HG02943 (cell line): ENCODE measurements around the gene UBE2E3.

Source experiments
- ATAC-seq: cut with Tn5 transposase; IDR thresholded peaks from one replicate; pipeline ENCODE4 v1.9.1; 2021; ENCODE audit warnings: mild to moderate bottlenecking, low read depth, moderate library complexity; ENCODE audit not compliant: unreplicated experiment

The UBE2E3 gene

GRCh38 chr2:180980106-180980942, at the start of gene UBE2E3:
Gene UBE2E3, plus strand, starts transcription at chr2:180980605. Its CDS starts 1,438 bp downstream, at chr2:180982043.
- peak; percentile 70 for ATAC-seq

GRCh38 chr2:180931841-180932240, 48.6 kb upstream of the UBE2E3 start:
- no peak for ATAC-seq

GRCh38 chr2:180933332-180933731, 47.1 kb upstream of the UBE2E3 start:
- ATAC-seq: peak; percentile 60

GRCh38 chr2:180934911-180935310, 45.5 kb upstream of the UBE2E3 start:
- no peak for ATAC-seq

- ATAC-seq: peak; percentile 69
Observed at GRCh38 chr2:180937480-180937879, 42.9 kb upstream of the UBE2E3 start.

- peak; percentile 57 for ATAC-seq
Observed at GRCh38 chr2:180938451-180938850, 42.0 kb upstream of the UBE2E3 start.

DNA sequence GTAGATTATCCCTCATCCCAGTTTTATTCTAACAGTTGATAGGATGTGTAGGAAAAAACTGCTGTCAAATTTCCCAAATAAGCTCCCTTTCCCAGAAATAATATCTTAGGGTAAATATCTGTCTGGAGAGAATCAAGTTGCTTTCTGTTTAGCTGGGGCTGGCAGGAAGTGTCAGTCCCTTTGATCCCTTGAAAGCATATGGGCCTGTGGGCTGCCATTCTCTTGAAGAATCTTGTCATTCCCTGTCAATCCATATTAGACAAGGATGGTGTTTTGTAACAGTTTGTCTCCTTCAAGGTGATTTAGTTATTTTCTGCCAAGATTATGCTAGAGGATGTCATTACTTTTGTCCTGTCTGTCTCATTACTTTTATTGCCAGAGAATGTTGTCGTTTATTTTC, 37.1 kb upstream of the UBE2E3 start:
- ATAC-seq: no peak

GRCh38 chr2:180944372-180944771, 36.0 kb upstream of the UBE2E3 start:
- no peak for ATAC-seq

- no peak for ATAC-seq
Observed at GRCh38 chr2:180947208-180947689, 33.2 kb upstream of the UBE2E3 start.

DNA sequence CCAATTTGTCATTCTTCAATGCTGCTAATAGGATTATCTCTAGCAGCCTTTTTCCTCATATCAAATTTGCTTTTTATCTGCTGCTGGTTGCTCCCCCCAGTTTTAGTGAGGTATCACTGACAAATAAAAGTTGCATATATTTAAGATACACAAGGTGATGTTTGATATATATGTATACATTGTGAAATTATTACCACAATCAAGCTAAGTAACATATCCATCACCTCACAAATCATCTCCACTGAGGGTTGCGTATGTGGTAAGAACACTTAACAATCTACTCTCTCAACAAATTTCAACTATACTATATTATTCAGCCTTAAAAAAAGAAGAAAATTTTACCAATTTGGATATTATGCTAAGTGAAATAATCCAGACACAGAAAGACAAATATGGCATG, 30.5 kb upstream of the UBE2E3 start:
- no peak for ATAC-seq

- no peak for ATAC-seq
Observed at GRCh38 chr2:180952082-180952481, 28.3 kb upstream of the UBE2E3 start.

DNA sequence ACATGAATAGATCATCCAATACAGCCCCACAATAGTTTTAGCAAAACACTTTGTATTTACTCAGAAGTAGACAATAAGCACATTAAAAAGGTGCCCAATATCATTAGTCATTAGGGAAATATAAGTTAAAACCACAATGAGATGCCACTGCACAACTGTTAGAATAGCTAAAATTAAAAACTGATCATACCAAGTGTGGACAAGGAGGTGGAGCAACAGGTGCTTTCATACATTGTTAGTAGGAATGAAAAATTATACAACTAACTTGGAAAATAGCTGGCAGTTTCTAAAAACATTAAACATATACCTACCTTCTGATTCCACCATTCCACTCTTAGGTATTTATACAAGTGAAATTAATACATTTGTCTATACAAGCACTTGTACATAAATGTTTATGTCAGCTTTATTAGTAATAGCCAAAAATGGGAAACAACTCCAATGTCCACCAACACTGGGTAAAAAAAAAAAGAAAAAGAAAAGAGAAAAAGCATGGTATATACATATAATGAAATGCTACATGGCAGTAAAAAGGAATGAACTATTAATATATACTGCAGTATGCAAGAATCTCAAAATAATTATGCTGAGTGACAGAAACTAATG, 27.6 kb upstream of the UBE2E3 start:
- ATAC-seq: no peak

GRCh38 chr2:180953550-180953949, 26.9 kb upstream of the UBE2E3 start:
- no peak for ATAC-seq

DNA sequence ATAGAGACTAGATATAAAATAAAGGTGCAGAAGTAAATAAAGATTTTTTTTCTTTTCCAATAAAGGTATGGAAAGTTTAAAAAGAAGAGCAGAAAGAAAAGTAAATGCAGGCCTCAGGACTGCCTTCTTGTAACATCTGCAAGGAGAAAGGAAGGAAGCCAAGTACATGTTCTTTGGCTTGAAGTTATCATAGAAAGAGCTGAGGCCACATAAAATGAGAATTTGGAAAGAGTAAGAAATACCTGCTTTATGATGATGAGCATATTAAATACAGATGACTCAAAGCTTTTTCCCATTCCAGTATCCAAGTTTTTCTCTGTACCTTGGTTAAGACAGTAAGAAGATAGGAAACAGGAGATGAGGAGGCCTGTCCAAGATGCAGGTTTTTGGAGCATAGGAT, 25.3 kb upstream of the UBE2E3 start:
- no peak for ATAC-seq

DNA sequence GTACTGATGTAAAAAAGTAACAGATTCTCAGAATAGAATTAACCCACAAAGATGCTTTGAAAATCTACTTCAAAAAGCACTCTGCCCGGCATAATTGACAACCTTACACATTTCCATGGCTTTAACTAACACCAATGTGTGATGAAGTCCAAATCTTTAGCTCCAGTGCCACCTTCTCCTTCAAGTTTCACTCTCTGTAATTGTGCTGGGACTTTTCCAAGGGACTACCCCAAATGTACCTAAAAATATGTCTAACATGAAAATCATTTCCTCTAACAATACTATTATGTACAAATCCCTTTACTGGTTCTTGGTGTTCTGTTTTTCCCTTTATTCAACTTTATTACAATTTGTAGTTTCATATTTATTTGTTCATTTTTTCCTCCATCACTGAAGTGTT, 20.6 kb upstream of the UBE2E3 start:
- no peak for ATAC-seq

GRCh38 chr2:180960982-180961381, 19.4 kb upstream of the UBE2E3 start:
- no peak for ATAC-seq

DNA sequence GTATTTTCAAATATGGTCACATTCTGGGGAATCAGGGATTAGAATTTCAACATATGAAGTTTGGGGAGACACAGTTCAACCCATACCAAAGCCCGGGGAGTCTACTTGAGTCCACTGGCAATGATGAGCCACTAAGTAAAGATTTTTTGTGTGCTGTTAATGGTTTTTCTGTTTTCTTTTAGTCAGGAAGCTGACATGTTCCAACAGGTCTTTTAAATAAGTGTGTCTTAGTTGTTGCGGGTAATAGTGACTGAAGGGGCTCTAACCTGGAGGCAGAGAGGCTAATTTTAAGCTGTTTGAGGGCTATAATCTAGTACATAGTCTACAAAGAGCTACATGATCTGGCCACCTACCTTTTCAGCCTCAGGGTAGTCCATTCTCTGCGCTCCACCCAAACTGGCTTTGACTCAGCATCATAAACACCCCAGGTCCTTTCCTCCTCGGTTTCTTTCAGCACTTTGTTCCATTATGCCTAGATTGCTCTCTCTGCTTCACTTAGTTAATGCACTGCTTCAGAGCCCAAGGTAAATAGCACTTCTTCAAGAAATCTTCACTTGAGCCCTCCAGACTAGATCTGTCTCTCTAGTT, 17.6 kb upstream of the UBE2E3 start:
- no peak for ATAC-seq

DNA sequence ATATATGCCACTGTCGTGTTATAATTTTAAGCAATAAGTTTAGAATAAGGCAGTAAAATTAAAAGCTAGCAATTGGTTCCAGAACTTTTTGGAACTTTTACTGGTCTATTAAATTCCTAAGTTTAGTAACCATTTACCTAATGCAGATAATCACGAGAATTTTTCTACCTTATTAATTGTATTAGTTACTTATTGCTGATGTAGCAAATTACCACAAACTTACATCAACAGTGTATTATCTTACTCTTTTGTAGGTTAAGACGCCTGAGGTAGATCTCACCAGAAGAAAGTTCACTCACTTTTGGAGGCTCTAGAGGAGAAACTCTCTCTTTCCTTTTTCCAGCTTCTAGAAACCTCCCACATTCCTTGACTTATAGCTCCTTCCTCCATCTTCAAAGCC, 14.0 kb upstream of the UBE2E3 start:
- ATAC-seq: no peak

GRCh38 chr2:180969124-180969523, 11.3 kb upstream of the UBE2E3 start:
- no peak for ATAC-seq

GRCh38 chr2:180970016-180970415, 10.4 kb upstream of the UBE2E3 start:
- no peak for ATAC-seq

GRCh38 chr2:180971811-180972210, 8.6 kb upstream of the UBE2E3 start:
- no peak for ATAC-seq

DNA sequence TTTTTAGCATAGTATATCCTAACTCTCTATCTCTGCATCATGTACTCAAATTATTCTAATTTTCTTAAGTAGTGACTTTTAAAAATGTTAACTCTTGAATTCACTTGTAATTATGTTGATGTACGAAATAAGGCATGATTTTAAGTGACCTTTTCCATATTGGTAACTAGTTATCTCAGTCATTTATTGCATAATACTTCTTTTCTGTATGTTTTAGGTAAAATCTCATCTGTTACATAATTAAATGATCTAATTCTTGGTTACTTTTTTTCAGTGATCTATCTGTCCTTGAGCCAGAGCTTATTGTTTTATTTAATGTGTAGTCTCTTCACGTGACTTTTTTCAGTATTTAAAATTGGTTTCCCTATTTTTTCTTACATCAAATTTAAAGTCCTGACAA, 4.8 kb upstream of the UBE2E3 start:
- ATAC-seq: no peak
